GM21515 (cell line): ENCODE data around the gene ZNF823.
"Not testable (repeated sequence)": the region's sequence is repeated elsewhere in the genome, so short reads cannot be mapped to it uniquely, and the experiment has no call there.

Experiments
- ATAC-seq: cut with Tn5 transposase; IDR thresholded peaks from one replicate; pipeline ENCODE4 v1.9.1; 2021; ENCODE audit not compliant: unreplicated experiment

The ZNF823 gene

GRCh38 chr19:11684987-11685675 is 53.6 kb downstream of the ZNF823 start:
- ATAC-seq: no peak

DNA sequence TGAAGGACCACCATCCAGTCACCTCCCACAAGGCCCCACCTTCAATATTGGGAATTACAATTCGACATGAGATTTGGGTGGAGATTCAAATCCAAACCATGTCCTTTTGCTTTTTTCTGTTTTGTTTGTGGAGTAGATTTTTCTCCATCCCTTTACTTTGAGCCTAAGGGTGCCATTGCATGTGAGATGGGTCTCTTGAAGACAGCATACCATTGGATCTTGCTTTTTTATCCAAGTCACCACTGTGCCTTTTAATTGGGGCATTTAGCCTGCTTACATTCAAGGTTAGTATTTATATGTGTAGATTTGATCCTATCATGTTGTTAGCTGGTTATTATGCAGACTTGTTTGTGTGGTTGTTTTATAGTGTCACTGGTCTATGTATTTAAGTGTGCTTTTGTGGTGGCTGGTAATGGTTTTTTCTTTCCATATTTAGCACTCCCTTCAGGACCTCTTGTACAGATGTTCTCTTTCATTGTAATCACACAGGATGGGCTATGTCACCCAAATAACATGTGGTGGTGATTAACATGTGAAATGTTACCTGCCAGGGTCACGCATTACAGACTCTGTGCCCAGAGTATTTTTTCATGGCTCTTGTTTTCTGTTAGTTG is 58.0 kb downstream of the ZNF823 start:
- ATAC-seq: no peak

- ATAC-seq: no peak
These were observed 60.2 kb downstream of the ZNF823 start for GRCh38 chr19:11678504-11678903.

- not testable (repeated sequence) for ATAC-seq
These were observed 61.8 kb downstream of the ZNF823 start for GRCh38 chr19:11676661-11677600.

- no peak for ATAC-seq
These were observed 63.2 kb downstream of the ZNF823 start for GRCh38 chr19:11675569-11675968.

- no peak for ATAC-seq
These were observed 64.7 kb downstream of the ZNF823 start for GRCh38 chr19:11674067-11674492.

DNA sequence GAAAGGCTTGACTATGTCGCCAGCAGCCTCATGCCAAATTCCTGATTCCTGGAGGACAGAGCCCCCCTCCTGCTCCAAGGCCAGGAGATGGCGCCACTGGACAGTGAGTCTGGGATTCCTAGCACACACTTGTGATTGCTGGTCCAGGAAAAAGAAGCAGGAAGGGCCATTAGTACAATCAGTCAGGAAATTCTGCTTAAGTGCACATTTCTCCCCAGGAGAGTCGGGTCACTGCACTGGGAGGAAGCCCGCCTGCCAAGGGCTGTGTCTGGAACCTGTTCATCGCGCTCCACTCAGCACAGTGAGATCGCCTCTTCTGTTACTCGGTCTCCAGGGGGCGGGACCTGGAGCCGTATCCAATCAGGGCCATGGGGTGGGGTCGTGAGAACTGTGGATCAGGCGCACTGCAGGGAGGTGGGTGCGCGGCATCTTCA is 65.1 kb downstream of the ZNF823 start:
- ATAC-seq: no peak
